Measurements from ENCODE around the gene AMBRA1.

AMBRA1 gene

DNA sequence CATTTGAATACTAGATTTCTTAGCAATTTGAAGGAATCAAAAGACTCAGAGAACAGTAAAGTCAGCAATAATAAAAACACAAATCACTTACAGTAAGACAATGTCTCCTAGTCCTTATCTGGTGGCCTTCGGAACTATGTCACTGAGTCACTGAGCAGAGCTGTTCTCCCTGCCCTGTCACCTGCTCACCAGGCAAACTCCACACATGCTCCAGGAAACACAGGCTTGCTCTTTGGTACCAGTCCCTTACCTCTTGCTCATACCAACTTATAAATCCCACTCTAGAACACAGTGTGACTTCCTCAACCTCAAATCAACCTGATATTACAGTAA, 121.2 kb downstream of the AMBRA1 start:
- H3K27ac ChIP-seq (replicated peaks), result no peak overlapping the region
- TF ChIP-seq POLR2AphosphoS5 (IDR thresholded peaks at IDR 0.05; ENCODE audit: low read depth) (no peak), GABPA (IDR thresholded peaks at IDR 0.05; ENCODE audit: low read depth) (no peak), SPI1 (IDR thresholded peaks at IDR 0.05; ENCODE audit: borderline replicate concordance, low read depth) (no peak)
- TF ChIP-seq, protein P1, sequence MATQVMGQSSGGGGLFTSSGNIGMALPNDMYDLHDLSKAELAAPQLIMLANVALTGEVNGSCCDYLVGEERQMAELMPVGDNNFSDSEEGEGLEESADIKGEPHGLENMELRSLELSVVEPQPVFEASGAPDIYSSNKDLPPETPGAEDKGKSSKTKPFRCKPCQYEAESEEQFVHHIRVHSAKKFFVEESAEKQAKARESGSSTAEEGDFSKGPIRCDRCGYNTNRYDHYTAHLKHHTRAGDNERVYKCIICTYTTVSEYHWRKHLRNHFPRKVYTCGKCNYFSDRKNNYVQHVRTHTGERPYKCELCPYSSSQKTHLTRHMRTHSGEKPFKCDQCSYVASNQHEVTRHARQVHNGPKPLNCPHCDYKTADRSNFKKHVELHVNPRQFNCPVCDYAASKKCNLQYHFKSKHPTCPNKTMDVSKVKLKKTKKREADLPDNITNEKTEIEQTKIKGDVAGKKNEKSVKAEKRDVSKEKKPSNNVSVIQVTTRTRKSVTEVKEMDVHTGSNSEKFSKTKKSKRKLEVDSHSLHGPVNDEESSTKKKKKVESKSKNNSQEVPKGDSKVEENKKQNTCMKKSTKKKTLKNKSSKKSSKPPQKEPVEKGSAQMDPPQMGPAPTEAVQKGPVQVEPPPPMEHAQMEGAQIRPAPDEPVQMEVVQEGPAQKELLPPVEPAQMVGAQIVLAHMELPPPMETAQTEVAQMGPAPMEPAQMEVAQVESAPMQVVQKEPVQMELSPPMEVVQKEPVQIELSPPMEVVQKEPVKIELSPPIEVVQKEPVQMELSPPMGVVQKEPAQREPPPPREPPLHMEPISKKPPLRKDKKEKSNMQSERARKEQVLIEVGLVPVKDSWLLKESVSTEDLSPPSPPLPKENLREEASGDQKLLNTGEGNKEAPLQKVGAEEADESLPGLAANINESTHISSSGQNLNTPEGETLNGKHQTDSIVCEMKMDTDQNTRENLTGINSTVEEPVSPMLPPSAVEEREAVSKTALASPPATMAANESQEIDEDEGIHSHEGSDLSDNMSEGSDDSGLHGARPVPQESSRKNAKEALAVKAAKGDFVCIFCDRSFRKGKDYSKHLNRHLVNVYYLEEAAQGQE (IDR thresholded peaks at IDR 0.05; ENCODE audit: insufficient replicate concordance, low read depth), result no peak
- TF ChIP-seq, protein P2, sequence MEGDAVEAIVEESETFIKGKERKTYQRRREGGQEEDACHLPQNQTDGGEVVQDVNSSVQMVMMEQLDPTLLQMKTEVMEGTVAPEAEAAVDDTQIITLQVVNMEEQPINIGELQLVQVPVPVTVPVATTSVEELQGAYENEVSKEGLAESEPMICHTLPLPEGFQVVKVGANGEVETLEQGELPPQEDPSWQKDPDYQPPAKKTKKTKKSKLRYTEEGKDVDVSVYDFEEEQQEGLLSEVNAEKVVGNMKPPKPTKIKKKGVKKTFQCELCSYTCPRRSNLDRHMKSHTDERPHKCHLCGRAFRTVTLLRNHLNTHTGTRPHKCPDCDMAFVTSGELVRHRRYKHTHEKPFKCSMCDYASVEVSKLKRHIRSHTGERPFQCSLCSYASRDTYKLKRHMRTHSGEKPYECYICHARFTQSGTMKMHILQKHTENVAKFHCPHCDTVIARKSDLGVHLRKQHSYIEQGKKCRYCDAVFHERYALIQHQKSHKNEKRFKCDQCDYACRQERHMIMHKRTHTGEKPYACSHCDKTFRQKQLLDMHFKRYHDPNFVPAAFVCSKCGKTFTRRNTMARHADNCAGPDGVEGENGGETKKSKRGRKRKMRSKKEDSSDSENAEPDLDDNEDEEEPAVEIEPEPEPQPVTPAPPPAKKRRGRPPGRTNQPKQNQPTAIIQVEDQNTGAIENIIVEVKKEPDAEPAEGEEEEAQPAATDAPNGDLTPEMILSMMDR (IDR thresholded peaks at IDR 0.05; ENCODE audit: insufficient read depth, low read length), result no peak
- no peak for DNase-seq (ENCODE audit: low read depth in 1 of 2, low spot score in 1 of 2)
- H3K4me3 ChIP-seq (replicated peaks; ENCODE audit: insufficient read depth, low read length), result no peak overlapping the region
- H3K27me3 ChIP-seq (ENCODE audit: insufficient read depth, poor library complexity, severe bottlenecking), result no peaks in the 10 kb centered on the region

DNA sequence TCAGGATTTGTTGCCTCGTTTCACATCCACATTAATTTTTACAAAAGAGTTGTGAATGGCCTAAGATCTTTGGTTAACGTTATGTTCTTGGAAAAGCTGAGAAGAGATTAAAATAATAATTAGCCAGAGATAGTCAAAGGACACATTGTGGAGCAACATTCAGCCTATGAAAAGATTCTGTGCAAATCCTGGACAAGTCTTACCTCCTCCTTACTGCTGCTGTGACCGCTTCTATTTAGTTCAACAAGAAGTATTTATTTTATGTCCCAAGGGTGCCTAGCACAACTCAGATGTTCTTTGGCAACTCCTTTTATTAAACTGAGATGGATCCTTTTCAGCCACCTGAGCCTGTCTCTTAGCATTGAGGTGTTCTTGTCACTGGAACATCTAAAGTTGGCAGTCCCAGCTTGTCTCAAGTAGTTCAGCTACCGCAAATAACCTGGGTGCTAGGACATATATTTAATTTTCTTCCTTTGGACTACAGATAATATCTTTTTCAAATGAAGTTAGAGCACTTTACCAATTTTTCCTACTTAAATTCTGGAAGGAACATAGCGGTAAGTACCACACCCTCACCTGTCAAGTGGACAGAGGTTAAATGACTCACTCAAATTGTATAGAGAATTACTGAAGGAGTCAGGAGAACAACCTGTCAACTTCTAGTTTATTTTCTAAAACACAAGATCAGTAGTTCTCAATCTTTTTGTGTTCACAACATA, 121.7 kb downstream of the AMBRA1 start:
- Histone ChIP-seq H3K27me3 (ENCODE audit: insufficient read depth, poor library complexity, severe bottlenecking) (no peaks in the 10 kb centered on the region), H3K4me3 (replicated peaks; ENCODE audit: insufficient read depth, low read length) (no peak overlapping the region), H3K27ac (replicated peaks) (no peak overlapping the region)
- TF ChIP-seq, protein P1 (IDR thresholded peaks at IDR 0.05; ENCODE audit: insufficient replicate concordance, low read depth), result no peak
- TF ChIP-seq GABPA (IDR thresholded peaks at IDR 0.05; ENCODE audit: low read depth) (no peak), SPI1 (IDR thresholded peaks at IDR 0.05; ENCODE audit: borderline replicate concordance, low read depth) (no peak), POLR2AphosphoS5 (IDR thresholded peaks at IDR 0.05; ENCODE audit: low read depth) (no peak)
- TF ChIP-seq, protein P2 (IDR thresholded peaks at IDR 0.05; ENCODE audit: insufficient read depth, low read length), result no peak
- DNase-seq (ENCODE audit: low read depth in 1 of 2, low spot score in 1 of 2), result no peak

DNA sequence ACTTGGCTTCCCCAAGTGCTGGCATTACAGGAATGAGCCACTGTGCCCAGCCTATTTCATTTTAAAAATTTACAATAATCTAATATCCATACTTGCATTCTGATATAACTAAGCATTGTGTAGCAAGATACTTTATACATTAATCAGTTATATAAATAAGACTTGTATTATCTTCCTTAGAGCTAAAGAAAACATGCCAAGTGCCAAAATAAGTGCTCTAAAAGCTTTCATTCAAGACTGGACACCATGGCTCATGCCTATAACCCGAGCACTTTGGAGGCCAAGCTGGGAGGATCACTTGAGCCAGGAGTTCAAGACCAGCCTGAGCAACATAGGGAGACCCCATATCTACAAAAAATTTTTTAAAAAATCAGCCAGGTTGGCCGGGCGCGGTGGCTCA, 123.9 kb downstream of the AMBRA1 start:
- no peak overlapping the region for H3K27ac ChIP-seq (replicated peaks)
- no peak for DNase-seq (ENCODE audit: low read depth in 1 of 2, low spot score in 1 of 2)
- no peaks in the 10 kb centered on the region for H3K27me3 ChIP-seq (ENCODE audit: insufficient read depth, poor library complexity, severe bottlenecking)
- TF ChIP-seq GABPA (IDR thresholded peaks at IDR 0.05; ENCODE audit: low read depth), result no peak
- H3K4me3 ChIP-seq (replicated peaks; ENCODE audit: insufficient read depth, low read length), result no peak overlapping the region

DNA sequence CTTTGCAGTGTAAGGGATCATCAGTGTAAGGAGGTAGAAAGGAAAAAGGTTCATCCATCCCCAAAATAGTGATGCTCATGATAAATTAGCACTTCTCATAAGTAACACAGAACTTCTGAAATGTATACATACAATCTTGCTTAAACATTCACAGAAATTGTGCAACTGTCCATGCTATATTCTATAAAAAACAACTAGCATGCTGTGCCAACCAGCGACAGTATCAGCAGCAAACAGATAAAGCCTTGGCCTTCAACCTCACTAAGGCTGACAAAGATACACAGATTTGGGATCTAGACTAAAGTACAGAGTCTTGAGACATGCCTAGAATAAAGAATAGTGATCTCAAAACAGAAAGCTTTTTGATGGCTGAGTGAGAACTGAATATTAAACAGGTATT, 128.1 kb downstream of the AMBRA1 start:
- no peak for DNase-seq (ENCODE audit: low read depth in 1 of 2, low spot score in 1 of 2)
- TF ChIP-seq POLR2AphosphoS5 (IDR thresholded peaks at IDR 0.05; ENCODE audit: low read depth) (no peak), GABPA (IDR thresholded peaks at IDR 0.05; ENCODE audit: low read depth) (no peak), SPI1 (IDR thresholded peaks at IDR 0.05; ENCODE audit: borderline replicate concordance, low read depth) (no peak)
- TF ChIP-seq, protein P2 (IDR thresholded peaks at IDR 0.05; ENCODE audit: insufficient read depth, low read length), result no peak
- TF ChIP-seq, protein P1 (IDR thresholded peaks at IDR 0.05; ENCODE audit: insufficient replicate concordance, low read depth), result no peak
- no peaks in the 10 kb centered on the region for H3K27me3 ChIP-seq (ENCODE audit: insufficient read depth, poor library complexity, severe bottlenecking)
- H3K27ac ChIP-seq (replicated peaks), result no peak overlapping the region
- H3K4me3 ChIP-seq (replicated peaks; ENCODE audit: insufficient read depth, low read length), result no peak overlapping the region
